HepG2 (cell line): ENCODE results near the gene CNOT1. TPM values are rescaled to one million over a fixed set of nuclear protein-coding genes. Genes with fewer than 3 reads are reported as not detected.

ENCODE experiments used
- ATAD3A ChIP-seq: sonication (generic); formaldehyde crosslinking; IDR thresholded peaks from 2 replicates; pipeline ENCODE4 v1.4.0; 2020; ENCODE audit warnings: missing genetic modification reagents
- CEBPG ChIP-seq: IDR thresholded peaks from 2 replicates; pipeline ENCODE4 v1.6.1; 2016
- CEBPZ ChIP-seq: IDR thresholded peaks from 2 replicates; pipeline ENCODE4 v1.6.1; 2012; ENCODE audit warnings: low read length, improper control_type of control experiment
- HNRNPK ChIP-seq: fragments of 200-400 bp; formaldehyde crosslinking; IDR thresholded peaks from 2 replicates; pipeline ENCODE4 v1.6.1; 2018; ENCODE audit warnings: low read length, low read depth, moderate library complexity, mild to moderate bottlenecking; ENCODE audit not compliant: poor library complexity, severe bottlenecking
- RBM22 ChIP-seq: fragments of 200-400 bp; formaldehyde crosslinking; optimal IDR thresholded peaks from 2 replicates; pipeline ENCODE3; 2017; ENCODE audit warnings: mild to moderate bottlenecking, low read length, moderate library complexity
- SUZ12 ChIP-seq: fragments of 150-350 bp; IDR thresholded peaks from 2 replicates; pipeline ENCODE4 v1.6.1; 2014; ENCODE audit warnings: low read depth, low read length
- TEF ChIP-seq: sonication (generic); formaldehyde crosslinking; IDR thresholded peaks from 2 replicates; pipeline ENCODE4 v1.5.0; 2020; ENCODE audit warnings: missing genetic modification reagents
- ZNF354B ChIP-seq: sonication (generic); formaldehyde crosslinking; IDR thresholded peaks from 2 replicates; pipeline ENCODE4 v1.8.0; 2022; ENCODE audit warnings: mild to moderate bottlenecking, missing genetic modification reagents
- ZNF652 ChIP-seq: IDR thresholded peaks from 2 replicates; pipeline ENCODE4 v1.6.1; 2016; ENCODE audit warnings: low read depth, borderline replicate concordance
- ZNF720 ChIP-seq: sonication (generic); formaldehyde crosslinking; IDR thresholded peaks from 2 replicates; pipeline ENCODE4 v1.4.0; 2020; ENCODE audit warnings: missing genetic modification reagents
- polyA plus RNA-seq, 8 experiments: library from polyadenylated mRNA; depleted of rRNA in 3 of 8; stranded (reverse) in 7 of 8; unstranded in 1 of 8; fragments of >200 nt; fragmentation: Illumina TruSeq in 4 of 8; extraction: Trizol in 4 of 8; gene quantifications; 2 replicates each; pipeline versions ENCODE4 v1.2.1 to v1.2.3, GENCODE V29; 2011 to 2016; ENCODE audit warnings: low read depth in 4 of 8, missing spikeins in 1 of 8, mixed read lengths in 1 of 8; ENCODE audit not compliant: insufficient read depth in 1 of 8
- total RNA-seq, 5 experiments: library from RNA; depleted of rRNA; stranded (reverse); fragments of >200 nt; fragmentation: Illumina TruSeq; extraction: Trizol; gene quantifications; 2 replicates each; pipeline ENCODE4 v1.2.3, GENCODE V29; 2016; ENCODE audit warnings: low read depth in 1 of 5

CNOT1 gene
- total and polyA plus RNA-seq, 2 of the 13 experiments (the other 11 are each of a cell fraction or from before 2014, with no cell fraction given), result 188 to 232 TPM

- TF ChIP-seq HNRNPK (peak; percentile 96), CEBPZ (no peak), SUZ12 (no peak), CEBPG (CRISPR knock-in tag) (no peak), ZNF652 (CRISPR knock-in tag) (peak; percentile 65), RBM22 (peak; percentile 65), ATAD3A (CRISPR knock-in tag) (no peak), ZNF720 (CRISPR knock-in tag) (no peak), ZNF354B (CRISPR knock-in tag) (no peak), TEF (no peak)
- TF ChIP-seq, all 625 proteins: peak for 4
Measured at GRCh38 chr16:58586340-58587030, 43.1 kb downstream of the CNOT1 start (continued).
